ENCODE results near the gene MVP.

MVP gene

DNA sequence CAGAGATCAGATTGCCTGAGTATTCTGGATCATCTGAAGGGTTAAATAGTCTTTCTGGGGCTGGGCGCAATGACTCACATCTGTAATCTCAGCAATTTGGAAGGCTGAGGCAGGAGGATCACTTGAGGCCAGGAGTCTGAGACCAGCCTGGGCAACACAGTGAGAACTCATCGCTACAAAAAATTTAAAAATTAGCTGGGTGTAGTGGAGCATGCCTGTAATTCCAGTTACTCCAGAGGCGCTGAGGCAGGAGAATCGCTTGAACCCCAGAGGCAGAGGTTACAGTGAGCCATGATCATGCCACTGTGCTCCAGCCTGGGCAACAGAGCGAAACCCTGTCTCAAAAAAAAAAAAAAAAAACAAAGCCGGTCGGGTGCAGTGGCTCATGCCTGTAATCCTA lies 15.7 kb downstream of the MVP start:
- TF ChIP-seq, protein P1, sequence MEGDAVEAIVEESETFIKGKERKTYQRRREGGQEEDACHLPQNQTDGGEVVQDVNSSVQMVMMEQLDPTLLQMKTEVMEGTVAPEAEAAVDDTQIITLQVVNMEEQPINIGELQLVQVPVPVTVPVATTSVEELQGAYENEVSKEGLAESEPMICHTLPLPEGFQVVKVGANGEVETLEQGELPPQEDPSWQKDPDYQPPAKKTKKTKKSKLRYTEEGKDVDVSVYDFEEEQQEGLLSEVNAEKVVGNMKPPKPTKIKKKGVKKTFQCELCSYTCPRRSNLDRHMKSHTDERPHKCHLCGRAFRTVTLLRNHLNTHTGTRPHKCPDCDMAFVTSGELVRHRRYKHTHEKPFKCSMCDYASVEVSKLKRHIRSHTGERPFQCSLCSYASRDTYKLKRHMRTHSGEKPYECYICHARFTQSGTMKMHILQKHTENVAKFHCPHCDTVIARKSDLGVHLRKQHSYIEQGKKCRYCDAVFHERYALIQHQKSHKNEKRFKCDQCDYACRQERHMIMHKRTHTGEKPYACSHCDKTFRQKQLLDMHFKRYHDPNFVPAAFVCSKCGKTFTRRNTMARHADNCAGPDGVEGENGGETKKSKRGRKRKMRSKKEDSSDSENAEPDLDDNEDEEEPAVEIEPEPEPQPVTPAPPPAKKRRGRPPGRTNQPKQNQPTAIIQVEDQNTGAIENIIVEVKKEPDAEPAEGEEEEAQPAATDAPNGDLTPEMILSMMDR (conservative IDR thresholded peaks at IDR 0.05) = no peak
- TF ChIP-seq ZFX (IDR thresholded peaks at IDR 0.05) = no peak
- no peak overlapping the region for H3K27ac ChIP-seq

DNA sequence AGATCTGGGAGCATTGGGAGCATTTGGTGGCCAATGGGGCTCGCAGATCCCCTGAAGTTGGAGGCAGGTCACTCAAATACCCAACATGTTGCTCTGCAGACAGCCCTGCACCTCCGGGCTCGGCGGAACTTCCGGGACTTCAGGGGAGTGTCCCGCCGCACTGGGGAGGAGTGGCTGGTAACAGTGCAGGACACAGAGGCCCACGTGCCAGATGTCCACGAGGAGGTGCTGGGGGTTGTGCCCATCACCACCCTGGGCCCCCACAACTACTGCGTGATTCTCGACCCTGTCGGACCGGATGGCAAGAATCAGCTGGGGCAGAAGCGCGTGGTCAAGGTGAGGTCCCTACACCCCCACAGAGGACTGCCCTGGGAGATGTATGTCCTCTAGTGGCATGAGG lies 16.4 kb downstream of the MVP start:
- no peak for TF ChIP-seq ZFX (IDR thresholded peaks at IDR 0.05)
- TF ChIP-seq, protein P1 (conservative IDR thresholded peaks at IDR 0.05) = no peak
- H3K27ac ChIP-seq = no peak overlapping the region

DNA sequence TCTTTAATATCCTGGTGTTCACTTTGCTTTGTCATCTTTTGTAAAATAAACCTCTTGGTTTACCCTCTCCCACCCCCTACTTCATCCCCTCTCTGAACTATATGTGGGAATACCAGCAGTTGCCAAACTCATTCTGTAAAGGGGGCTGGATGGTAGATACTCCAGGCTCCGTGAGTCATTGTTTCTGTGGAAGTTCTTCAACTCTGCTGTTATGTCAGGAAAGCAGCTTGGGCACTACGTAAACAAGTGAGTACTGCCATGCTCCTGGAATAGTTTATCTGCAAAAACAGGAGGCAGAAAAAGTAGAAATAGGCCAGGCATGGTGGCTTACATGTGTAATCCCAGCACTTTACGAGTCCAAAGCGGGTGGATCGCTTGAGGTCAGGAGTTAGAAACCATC lies 17.6 kb downstream of the MVP start:
- no peak for TF ChIP-seq ZFX (IDR thresholded peaks at IDR 0.05)
- TF ChIP-seq, protein P1 (conservative IDR thresholded peaks at IDR 0.05) = no peak
- no peak overlapping the region for H3K27ac ChIP-seq

DNA sequence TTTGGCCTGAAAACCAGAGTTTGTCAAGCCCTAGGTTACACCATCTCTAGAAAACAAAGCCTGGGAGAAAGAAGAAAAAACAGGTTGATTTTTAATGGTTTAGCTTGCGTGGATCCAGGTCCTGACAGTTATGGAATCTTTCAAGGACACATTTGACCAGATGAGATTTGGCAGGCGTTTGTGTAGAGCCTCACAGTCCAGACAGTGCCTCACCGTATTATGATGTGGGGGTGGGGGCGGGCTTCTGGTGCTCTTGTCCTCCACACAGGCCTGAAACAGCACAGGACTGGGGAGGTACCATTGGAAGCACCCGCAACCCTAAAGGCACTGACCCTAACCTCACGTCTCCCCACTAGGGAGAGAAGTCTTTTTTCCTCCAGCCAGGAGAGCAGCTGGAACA lies 19.6 kb downstream of the MVP start:
- H3K27ac ChIP-seq = no peak overlapping the region
- TF ChIP-seq, protein P1 (conservative IDR thresholded peaks at IDR 0.05) = no peak
- TF ChIP-seq ZFX (IDR thresholded peaks at IDR 0.05) = no peak

DNA sequence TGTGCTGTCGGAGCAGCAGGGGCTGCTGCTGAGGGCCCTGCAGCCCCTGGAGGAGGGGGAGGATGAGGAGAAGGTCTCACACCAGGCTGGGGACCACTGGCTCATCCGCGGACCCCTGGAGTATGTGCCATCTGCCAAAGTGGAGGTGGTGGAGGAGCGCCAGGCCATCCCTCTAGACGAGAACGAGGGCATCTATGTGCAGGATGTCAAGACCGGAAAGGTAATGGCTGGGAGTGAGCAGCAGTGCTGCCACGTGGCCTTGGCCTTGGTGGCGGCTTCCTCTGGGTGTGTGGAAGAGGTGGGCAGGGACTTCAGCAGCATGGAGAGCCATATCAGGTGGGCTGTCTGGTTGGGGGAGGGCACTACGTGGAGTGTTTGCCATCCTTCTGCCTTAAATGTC lies 20.0 kb downstream of the MVP start:
- H3K27ac ChIP-seq = no peak overlapping the region
- TF ChIP-seq, protein P1 (conservative IDR thresholded peaks at IDR 0.05) = no peak
- no peak for TF ChIP-seq ZFX (IDR thresholded peaks at IDR 0.05)

- no peak overlapping the region for H3K27ac ChIP-seq
- no peak for TF ChIP-seq ZFX (IDR thresholded peaks at IDR 0.05)
- TF ChIP-seq, protein P1 (conservative IDR thresholded peaks at IDR 0.05) = no peak
Observed at GRCh38 chr16:29841631-29842030, 21.4 kb downstream of the MVP start.

GRCh38 chr16:29842732-29843346 lies 22.6 kb downstream of the MVP start:
- TF ChIP-seq ZFX (IDR thresholded peaks at IDR 0.05) = no peak
- TF ChIP-seq, protein P1 (conservative IDR thresholded peaks at IDR 0.05) = no peak
- no peak overlapping the region for H3K27ac ChIP-seq
